Measurements from ENCODE around the gene CITED1.

Gene CITED1

DNA sequence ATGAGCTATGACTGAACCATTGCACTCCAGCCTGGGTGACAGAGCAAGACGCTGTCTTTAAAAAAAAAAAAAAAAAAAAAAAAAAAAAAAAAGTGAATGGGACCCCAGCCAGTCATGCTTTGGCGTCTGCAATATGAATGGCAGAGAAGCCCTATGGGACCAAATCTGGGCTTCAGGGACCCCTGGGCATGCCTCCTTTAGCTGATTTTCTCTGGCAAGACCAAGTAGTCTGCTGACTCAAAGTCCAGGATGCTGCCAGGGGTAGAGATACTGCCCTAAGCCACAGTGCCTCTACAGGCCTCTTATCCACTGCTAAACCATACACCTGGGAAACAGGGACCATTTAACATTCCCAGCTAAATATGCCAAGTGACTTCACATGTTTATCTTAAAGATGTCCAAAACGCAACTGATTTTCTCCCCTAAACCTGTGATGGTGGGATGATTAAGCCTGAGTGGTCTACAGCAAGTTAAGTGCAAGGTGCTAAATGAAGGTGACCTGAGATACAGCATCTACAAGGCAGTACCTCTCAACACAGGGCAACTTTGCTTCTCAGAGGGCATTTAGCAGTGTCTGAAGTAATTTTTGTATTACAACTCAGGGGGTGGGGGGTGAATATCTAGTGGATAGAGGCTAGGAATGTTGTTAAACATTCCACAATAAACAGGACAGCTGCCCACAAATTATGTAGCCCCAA is 34.5 kb downstream of the CITED1 start:
- no peak for DNase-seq (ENCODE audit: low read depth in 2 of 2, low spot score in 1 of 2)

GRCh38 chrX:72270316-72270866 is 35.3 kb downstream of the CITED1 start:
- no peak for DNase-seq (ENCODE audit: low read depth in 2 of 2, low spot score in 1 of 2)

DNA sequence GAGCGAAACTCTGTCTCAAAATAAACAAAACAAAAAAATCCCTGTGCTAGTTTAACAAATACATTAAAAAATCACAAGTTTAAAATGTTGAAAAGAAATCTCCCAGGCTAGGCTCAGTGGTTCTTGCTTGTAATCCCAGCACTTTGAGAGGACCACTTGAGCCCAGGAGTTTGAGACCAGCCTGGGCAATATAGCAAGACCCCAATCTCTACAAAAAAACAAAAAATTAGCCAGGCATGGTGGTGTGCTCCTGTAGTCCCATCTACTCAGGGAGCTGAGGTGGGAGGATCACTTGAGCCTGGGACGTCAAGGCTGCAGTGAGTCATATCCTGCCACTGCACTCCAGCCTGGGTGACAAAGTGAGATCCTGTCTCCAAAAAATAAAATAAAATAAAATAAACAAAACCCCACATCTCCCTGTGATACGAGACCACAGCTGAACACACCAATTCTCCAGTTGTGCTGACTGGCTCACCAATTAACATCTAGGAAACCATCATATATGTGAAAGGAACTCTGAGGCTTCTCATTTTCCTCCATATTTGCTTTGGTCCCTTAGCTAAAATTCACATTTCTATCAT is 36.0 kb downstream of the CITED1 start:
- no peak for DNase-seq (ENCODE audit: low read depth in 2 of 2, low spot score in 1 of 2)

- no peak for DNase-seq (ENCODE audit: low read depth in 2 of 2, low spot score in 1 of 2)
Observed at GRCh38 chrX:72268597-72269365, 36.9 kb downstream of the CITED1 start.

DNA sequence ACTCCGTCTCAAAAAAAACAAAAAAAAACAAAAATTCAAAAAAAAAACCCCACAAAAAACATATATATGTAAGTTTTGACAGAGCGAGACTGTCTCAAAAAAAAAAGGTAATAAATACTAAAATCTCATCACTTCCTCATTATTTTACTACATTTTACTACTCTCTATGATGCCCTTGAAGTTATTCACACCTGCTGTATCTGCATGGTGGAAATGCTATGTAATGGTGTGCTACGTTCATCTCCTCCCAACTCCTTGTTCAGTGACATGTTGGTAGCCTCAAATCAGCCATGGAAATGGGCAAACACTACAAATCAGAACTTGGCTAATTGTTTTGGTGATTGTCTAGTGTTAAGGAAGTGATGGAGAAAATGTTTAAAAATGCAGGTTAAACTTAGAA is 40.5 kb downstream of the CITED1 start:
- no peak for DNase-seq (ENCODE audit: low read depth in 2 of 2, low spot score in 1 of 2)

DNA sequence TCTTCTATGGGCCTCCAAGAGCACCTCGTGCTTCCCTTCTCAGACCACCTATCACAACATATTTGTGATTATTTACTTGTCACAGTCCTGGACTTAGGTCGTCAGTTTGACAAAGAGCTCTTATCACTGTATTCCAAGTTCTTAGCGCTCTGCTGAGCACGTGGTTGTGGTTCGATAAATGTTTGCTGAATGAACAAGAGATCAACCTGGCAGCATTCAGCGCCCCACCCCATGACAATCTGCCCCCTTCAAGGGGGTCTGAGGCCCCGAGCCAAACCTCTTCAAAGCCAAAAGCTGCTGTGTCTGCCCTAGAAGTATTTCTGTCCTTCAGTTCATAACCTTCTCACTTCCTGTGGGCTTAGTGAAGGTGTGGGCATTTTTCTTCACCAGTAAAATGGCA is 43.6 kb downstream of the CITED1 start:
- DNase-seq (ENCODE audit: low read depth in 2 of 2, low spot score in 1 of 2), result no peak

DNA sequence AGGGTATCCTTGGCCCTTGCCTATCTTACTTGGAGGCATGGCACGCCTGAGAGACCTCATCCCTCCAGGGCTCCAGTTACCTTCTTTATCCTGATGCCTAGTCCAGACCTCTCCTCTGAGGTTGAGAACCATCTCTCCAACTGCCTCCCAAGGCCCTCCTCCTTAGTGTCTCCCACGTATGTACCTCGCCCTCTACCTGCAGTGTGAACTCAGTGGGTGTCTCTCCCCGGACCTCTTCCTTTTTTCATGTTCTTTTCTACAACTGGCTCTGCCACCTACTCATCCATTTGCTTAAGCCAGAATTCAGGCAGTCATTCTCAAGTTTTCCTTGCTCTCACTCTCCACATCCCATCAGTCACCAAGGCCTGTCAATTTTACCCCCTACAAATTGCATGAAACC is 45.3 kb downstream of the CITED1 start:
- DNase-seq (ENCODE audit: low read depth in 2 of 2, low spot score in 1 of 2), result no peak

DNA sequence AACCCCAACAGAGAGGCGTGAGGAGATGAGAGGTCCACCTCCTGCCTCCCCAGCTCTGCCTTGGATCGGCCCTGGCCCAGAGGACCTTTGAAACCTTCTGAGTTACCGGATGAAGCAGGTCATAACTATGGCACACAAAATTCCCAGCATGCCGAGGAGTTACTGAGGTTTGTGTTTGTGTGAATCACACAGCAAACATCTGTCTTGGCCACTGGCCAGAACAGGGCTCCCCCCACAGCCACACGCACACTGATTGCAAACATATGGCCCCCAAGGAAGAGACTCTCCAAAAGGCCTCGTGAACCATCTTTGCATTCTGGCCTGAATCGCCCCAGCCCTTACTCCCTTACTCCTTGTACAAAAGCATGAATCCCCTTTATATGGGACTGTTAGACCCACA is 47.5 kb downstream of the CITED1 start:
- DNase-seq (ENCODE audit: low read depth in 2 of 2, low spot score in 1 of 2), result no peak

- DNase-seq (ENCODE audit: low read depth in 2 of 2, low spot score in 1 of 2), result no peak
Observed at GRCh38 chrX:72255864-72256263, 49.9 kb downstream of the CITED1 start.

- DNase-seq (ENCODE audit: low read depth in 2 of 2, low spot score in 1 of 2), result no peak
Observed at GRCh38 chrX:72255445-72255844, 50.3 kb downstream of the CITED1 start.

GRCh38 chrX:72254816-72255215 is 50.9 kb downstream of the CITED1 start:
- DNase-seq (ENCODE audit: low read depth in 2 of 2, low spot score in 1 of 2), result no peak

DNA sequence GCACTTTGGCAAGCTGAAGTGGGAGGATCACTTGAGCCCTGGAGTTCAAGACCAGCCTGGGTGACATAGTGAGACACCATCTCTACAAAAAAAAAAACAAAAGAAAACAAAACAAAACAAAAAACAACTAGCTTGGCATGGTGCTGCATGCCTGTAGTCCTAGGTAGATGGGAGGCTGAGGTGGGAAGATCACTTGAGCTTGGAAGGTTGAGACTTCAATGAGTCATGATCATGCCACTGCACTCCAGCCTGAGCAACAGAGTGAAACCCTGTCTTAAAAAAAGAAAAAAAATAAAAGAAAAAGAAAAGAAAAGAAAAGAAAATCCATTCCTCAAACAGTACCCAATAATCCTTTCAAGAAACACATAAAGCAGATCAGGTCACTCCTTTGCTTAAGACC is 52.0 kb downstream of the CITED1 start:
- DNase-seq (ENCODE audit: low read depth in 2 of 2, low spot score in 1 of 2), result no peak
